Measurements from ENCODE around the gene GPR158.

Gene GPR158

DNA sequence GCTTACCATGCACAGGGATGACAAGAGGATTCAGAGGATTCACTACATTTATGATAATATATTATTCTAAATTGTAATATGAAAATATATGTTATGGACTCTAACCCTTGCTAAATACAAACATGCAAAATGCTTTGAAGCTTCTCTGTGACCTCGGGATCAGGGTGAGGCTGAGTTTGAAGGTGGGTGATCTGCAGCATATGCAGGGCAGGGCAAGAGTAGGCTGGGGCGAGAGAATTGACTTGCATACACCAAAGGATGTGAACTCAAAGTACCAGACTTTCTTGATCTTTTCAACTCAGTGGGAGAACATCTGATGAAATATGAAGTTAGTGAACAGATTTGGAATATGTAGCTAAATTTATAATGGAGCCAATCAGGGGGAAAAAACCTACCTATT is 57.0 kb downstream of the GPR158 start:
- DNase-seq: no peak
- CTCF ChIA-PET: no interaction called here
- no peaks in the 10 kb centered on the region for H3K4me1 Mint-ChIP-seq
- H3K9me3 Mint-ChIP-seq: peaks cover 2% of the 10 kb centered on the region
- no peaks in the 10 kb centered on the region for H3K36me3 Mint-ChIP-seq
- H3K27me3 Mint-ChIP-seq: no peaks in the 10 kb centered on the region
- H3K27ac Mint-ChIP-seq: no peak overlapping the region
- H3K4me3 Mint-ChIP-seq: no peak overlapping the region

DNA sequence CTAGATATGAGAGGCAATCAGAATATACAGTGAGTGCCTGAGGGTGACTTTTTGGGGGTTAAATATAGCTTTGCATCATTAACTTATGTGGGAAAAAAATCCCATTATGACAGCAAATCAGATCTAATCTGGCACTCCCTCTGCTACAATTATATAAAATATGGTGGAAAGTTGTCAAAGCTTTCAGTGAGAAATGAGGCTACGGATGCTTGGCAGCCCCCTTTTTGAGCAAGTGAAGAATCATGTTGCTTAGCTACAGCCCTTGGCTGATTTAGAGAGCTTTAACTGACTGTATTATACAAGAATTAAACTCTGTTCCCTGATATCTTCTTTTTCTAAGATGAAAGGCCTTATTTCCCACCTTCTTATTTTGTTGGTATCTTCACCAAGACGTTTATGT is 57.4 kb downstream of the GPR158 start:
- H3K9me3 Mint-ChIP-seq: peaks cover 2% of the 10 kb centered on the region
- CTCF ChIA-PET: no interaction called here
- no peak for DNase-seq
- H3K4me1 Mint-ChIP-seq: no peaks in the 10 kb centered on the region
- no peaks in the 10 kb centered on the region for H3K27me3 Mint-ChIP-seq
- H3K4me3 Mint-ChIP-seq: no peak overlapping the region
- H3K27ac Mint-ChIP-seq: no peak overlapping the region
- H3K36me3 Mint-ChIP-seq: no peaks in the 10 kb centered on the region

DNA sequence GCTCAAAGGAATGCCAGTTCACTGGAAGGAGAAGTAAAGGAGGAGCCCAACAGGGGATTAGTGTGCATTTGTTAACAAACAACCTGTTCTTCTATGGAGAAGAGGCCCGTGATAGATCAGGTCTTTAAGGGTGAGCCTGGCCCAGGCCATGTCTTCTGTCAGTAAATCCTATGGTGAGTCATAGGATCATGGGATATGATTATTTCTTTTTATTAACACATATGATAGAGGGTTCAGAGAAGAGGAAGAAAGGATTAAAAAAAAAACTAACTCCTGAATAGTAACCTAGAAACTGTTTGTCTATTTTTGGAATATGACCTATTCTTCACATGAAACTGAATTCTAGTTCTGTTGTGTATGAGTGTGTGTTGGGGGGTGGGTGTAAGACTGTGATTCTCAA is 70.4 kb downstream of the GPR158 start:
- CTCF ChIA-PET: no interaction called here
- Mint-ChIP-seq H3K4me1 (no peaks in the 10 kb centered on the region), H3K27me3 (peaks cover 4% of the 10 kb centered on the region), H3K36me3 (no peaks in the 10 kb centered on the region), H3K27ac (no peak overlapping the region), H3K9me3 (no peaks in the 10 kb centered on the region), H3K4me3 (no peak overlapping the region)
- DNase-seq: no peak

DNA sequence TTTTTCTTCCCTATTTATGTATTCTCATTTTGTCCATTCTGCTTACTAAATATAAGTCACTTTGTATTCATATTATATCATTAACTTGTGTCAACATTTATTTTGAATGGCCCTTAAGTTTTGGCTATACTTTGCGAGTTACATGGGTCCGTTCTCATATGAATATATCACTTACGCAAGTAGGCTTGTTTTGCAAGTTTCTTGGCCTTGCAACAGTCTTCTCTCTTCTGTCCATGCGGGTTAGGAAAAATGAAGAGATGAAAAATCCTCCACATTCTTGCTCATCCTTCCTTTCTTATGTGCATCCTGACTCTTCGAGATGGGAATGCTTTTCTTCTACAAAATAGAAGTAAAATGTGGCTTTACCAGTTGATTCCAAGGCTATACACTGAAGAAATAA is 82.8 kb downstream of the GPR158 start:
- H3K4me1 Mint-ChIP-seq: no peaks in the 10 kb centered on the region
- no peaks in the 10 kb centered on the region for H3K36me3 Mint-ChIP-seq
- H3K4me3 Mint-ChIP-seq: no peak overlapping the region
- CTCF ChIA-PET: no interaction called here
- H3K27me3 Mint-ChIP-seq: no peaks in the 10 kb centered on the region
- no peak for DNase-seq
- no peak overlapping the region for H3K27ac Mint-ChIP-seq
- no peaks in the 10 kb centered on the region for H3K9me3 Mint-ChIP-seq

DNA sequence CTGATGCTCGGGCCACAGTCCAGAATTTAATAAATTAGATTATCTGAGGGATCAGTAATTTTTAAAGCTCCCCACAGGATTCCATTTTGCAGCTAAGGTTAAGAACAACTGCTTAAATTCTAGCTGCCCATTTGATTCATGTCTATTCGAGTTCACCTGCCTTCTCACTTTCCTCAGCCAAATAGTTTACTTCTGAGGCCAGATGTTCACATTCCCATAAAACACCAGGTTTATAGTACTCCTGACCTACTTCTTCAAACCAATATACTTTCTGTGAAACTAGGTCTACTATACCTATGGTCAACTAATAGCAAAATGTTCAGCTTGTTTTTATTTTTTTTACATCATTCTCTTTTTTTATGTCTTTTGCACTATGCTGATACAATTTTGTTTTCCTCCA is 86.3 kb downstream of the GPR158 start:
- no peaks in the 10 kb centered on the region for H3K36me3 Mint-ChIP-seq
- no peaks in the 10 kb centered on the region for H3K27me3 Mint-ChIP-seq
- no peak overlapping the region for H3K4me3 Mint-ChIP-seq
- no peaks in the 10 kb centered on the region for H3K4me1 Mint-ChIP-seq
- no peak for DNase-seq
- H3K9me3 Mint-ChIP-seq: no peaks in the 10 kb centered on the region
- H3K27ac Mint-ChIP-seq: no peak overlapping the region
- CTCF ChIA-PET: no interaction called here

DNA sequence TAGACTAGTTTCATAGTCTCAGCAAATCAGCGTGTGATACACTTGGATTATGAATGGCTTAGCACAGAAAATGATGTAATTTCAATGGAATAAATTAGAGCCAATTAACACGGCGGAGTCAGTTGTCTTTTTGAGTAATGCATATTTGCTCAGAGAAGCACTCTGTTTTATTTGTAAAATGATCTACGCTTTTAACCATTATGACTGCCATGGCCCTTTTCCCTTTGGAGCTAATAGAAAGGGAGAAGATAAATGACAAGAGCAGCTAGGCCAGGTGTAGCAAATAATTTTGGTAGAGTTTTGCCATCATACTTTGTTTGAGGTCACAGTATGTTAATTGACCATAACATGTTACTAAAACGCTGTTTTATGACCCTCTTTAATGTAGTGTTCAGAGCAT is 86.8 kb downstream of the GPR158 start:
- Mint-ChIP-seq H3K4me3 (no peak overlapping the region), H3K27me3 (no peaks in the 10 kb centered on the region), H3K27ac (no peak overlapping the region), H3K36me3 (no peaks in the 10 kb centered on the region), H3K4me1 (no peaks in the 10 kb centered on the region), H3K9me3 (no peaks in the 10 kb centered on the region)
- DNase-seq: no peak
- CTCF ChIA-PET: no interaction called here

DNA sequence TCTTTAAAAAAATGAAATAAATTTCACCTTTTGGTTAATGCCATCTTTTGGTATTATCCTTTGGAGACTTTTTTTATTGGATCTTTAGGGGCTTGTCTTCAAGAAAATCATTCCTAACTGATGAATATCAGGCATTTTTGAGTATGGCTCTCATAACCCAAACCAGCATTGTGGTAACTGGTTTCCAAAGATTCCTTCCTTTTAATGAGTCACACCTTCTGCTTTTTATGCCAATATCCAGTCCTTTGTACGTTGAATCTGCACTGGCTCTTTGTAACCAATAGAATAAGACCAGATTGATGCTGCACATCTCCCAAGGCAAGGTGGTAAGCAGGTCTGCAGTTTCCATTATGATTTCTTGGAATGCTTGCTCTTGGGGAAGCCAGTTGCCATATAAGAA is 89.1 kb downstream of the GPR158 start:
- CTCF ChIA-PET: no interaction called here
- Mint-ChIP-seq H3K4me1 (no peaks in the 10 kb centered on the region), H3K27ac (no peak overlapping the region), H3K36me3 (no peaks in the 10 kb centered on the region), H3K4me3 (no peak overlapping the region), H3K27me3 (no peaks in the 10 kb centered on the region), H3K9me3 (no peaks in the 10 kb centered on the region)
- no peak for DNase-seq

DNA sequence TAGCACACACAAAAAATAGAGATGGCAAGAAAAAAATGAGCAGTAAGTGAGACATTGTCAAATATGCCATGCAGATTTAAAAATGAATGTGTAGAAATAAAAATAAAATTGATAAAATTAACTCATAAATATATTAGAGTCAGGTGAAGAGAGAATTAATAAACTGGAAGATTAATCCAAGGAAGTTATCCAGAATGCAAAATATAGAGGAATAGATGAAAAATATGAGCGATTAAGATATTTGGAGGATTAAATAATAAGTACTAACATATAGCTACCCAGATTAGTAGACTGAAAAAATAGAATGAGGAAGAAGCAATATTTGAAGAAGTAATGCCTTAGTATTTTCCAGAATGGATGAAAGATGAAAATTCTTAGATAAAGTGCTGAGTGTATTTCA is 103.4 kb downstream of the GPR158 start:
- DNase-seq: no peak
- H3K27ac Mint-ChIP-seq: no peak overlapping the region
- peaks cover 15% of the 10 kb centered on the region for H3K9me3 Mint-ChIP-seq
- H3K27me3 Mint-ChIP-seq: no peaks in the 10 kb centered on the region
- H3K36me3 Mint-ChIP-seq: no peaks in the 10 kb centered on the region
- CTCF ChIA-PET: no interaction called here
- H3K4me3 Mint-ChIP-seq: no peak overlapping the region
- H3K4me1 Mint-ChIP-seq: no peaks in the 10 kb centered on the region

DNA sequence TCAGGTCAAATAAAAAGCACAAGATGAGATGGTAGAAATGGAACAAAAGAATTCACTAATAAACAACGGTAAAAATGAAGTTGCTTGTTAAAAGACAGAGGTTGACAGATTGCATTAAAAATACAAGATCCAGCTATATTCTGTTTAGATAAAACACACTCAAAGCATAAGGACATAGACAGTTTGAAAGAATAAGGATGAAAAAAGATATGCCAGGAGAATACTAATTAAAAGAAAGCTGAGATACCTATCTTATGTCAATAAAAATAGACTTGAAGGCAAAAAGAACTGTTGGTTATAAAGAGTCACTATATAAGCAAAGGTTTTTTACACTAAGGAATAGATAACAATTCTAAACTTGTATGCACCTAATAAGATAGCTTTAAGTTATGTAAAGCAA is 105.3 kb downstream of the GPR158 start:
- Mint-ChIP-seq H3K4me1 (no peaks in the 10 kb centered on the region), H3K4me3 (no peak overlapping the region), H3K27ac (no peak overlapping the region), H3K36me3 (no peaks in the 10 kb centered on the region), H3K9me3 (peaks cover 17% of the 10 kb centered on the region), H3K27me3 (no peaks in the 10 kb centered on the region)
- no peak for DNase-seq
- CTCF ChIA-PET: no interaction called here

DNA sequence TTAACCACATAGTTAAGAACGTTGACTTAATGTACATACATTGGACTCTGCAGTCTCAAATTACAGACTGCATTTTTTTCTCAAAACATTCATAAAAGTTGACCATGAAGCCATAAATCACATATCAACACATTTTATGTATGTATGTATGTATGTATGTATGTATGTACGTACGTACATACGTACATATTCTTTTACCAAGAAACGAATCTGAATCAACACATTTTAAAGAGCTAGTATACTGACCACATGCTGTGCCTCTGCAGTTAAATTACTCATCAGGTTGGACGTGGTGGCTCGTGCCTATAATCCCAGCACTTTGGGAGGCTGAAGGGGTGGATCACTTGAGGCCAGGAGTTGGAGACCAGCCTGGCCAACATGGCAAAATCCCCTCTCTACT is 105.8 kb downstream of the GPR158 start:
- H3K36me3 Mint-ChIP-seq: no peaks in the 10 kb centered on the region
- no peaks in the 10 kb centered on the region for H3K27me3 Mint-ChIP-seq
- peaks cover 20% of the 10 kb centered on the region for H3K9me3 Mint-ChIP-seq
- CTCF ChIA-PET: no interaction called here
- no peak for DNase-seq
- H3K27ac Mint-ChIP-seq: no peak overlapping the region
- no peak overlapping the region for H3K4me3 Mint-ChIP-seq
- no peaks in the 10 kb centered on the region for H3K4me1 Mint-ChIP-seq

DNA sequence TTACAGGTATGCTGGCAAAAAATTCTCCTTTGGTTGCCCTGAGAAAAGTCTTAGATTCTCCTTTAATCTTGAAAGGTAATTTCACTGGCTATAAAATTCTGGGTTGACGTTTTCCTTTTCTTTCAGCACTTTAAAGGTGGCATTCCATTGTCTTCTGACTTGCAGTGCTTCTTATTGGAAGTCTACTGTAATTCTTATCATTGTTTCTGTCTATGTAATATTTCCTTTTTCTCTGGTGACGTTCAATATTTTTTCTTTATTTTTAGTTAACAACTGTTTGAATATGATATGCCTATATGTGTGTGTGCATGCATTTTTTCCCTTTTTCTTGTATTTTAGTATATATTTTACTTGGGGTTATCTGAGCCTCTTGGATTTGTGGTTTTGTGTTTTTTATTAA is 111.0 kb downstream of the GPR158 start:
- Mint-ChIP-seq H3K36me3 (no peaks in the 10 kb centered on the region), H3K27ac (no peak overlapping the region), H3K4me1 (no peaks in the 10 kb centered on the region), H3K4me3 (no peak overlapping the region), H3K9me3 (peaks cover 18% of the 10 kb centered on the region), H3K27me3 (no peaks in the 10 kb centered on the region)
- CTCF ChIA-PET: no interaction called here
- DNase-seq: no peak

DNA sequence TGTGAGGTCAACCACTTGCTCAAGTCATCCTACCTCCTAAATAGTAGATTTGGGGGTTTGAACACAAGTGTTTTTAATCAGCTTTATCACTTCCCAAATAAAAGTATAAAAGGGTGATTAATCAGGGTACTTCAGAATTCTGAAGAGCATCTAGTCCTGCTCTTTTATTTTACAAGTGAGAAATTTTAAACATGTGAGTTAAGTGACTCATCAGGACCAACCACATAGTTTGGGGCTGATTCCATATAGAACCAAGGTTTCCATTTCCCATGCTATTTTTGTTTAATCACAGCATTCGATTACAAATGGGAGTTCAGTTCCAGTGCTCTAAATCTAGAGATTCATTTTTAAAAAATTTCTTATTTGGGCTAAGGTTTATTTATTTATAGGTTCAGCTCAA is 113.4 kb downstream of the GPR158 start:
- Mint-ChIP-seq H3K4me3 (no peak overlapping the region), H3K27me3 (no peaks in the 10 kb centered on the region), H3K9me3 (peaks cover 18% of the 10 kb centered on the region), H3K4me1 (no peaks in the 10 kb centered on the region), H3K27ac (no peak overlapping the region), H3K36me3 (no peaks in the 10 kb centered on the region)
- DNase-seq: no peak
- CTCF ChIA-PET: no interaction called here

DNA sequence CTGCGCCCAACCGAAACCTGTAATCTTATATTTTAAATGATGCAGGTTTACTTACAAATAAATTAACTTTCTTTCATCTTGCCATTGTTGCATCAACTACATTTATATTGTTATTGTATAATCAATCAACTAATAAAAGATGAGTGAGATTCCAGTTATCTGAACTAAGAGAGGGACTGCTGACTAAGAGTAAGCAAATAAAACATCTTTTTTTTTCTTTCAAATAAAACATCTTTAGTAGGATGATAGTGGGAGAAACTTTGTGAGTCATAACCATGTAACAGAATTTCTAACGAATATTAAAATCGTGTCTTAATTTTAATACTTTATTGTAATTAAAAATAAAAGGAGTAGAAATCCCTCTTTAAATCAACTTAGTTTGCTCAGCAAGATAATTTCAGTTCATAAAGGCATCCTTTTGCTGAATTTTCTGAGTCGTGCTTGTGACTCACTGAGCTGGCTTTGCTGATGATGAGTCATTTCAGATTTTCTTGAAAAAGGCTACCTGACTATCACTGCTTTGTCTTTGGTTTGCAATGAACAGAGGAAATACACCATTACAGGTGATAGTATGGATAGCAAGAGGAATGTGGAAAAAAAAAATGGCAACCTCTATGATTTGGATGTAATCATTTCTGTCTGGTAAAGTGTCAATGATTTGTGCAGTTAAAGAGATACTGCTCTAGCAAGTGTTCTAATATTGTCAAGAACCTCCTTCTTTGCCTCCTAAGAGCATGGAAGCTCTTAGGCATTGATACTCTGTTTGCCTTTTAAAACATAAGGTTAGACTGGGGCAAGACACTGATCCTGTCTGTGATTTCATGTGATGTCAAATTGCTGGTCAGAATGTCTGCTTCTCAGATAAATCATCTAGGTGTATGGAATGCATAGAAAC is 119.5 kb downstream of the GPR158 start:
- Mint-ChIP-seq H3K9me3 (peaks cover 2% of the 10 kb centered on the region), H3K4me3 (no peak overlapping the region), H3K36me3 (no peaks in the 10 kb centered on the region), H3K27me3 (no peaks in the 10 kb centered on the region), H3K4me1 (no peaks in the 10 kb centered on the region), H3K27ac (no peak overlapping the region)
- DNase-seq: no peak
- CTCF ChIA-PET: no interaction called here

DNA sequence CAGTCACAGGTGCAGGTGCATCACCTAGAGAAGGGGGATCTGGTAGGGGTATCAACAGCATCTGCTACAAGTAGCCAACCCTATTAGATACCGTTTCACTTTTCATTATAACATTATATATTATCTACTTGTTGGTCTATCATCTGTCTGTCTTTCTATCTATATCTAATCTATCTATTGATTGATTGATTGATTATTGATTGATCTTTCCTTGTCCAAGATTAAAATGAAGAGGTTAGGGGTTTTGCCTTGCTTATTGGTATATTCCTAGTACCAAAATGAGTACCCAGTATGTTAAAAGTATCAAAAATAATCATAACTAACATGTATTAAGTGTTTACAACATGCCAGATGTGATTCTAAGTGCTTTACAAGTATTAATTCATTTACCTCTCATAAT is 121.5 kb downstream of the GPR158 start:
- Mint-ChIP-seq H3K36me3 (no peaks in the 10 kb centered on the region), H3K4me3 (no peak overlapping the region), H3K4me1 (no peaks in the 10 kb centered on the region), H3K9me3 (peaks cover 2% of the 10 kb centered on the region), H3K27ac (no peak overlapping the region), H3K27me3 (no peaks in the 10 kb centered on the region)
- CTCF ChIA-PET: no interaction called here
- DNase-seq: no peak

DNA sequence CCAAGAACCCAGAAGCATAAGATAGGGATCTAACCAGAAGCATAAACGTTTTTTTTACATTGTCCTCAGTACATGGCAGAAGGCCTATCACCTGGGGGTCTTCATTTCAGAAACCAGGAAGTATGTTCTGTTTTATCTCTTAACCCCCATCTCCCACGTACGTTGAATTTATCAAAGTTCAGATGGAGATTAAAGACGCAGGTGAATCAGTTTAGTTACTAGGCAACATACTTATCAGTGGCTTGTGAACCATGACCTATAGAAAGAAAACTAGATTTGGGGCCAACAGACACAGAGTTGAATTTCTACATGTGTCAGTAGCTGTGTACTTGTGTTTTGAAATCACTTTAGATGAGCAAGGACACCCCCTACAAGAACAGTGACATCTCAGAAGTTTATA is 122.7 kb downstream of the GPR158 start:
- H3K36me3 Mint-ChIP-seq: no peaks in the 10 kb centered on the region
- DNase-seq: no peak
- CTCF ChIA-PET: no interaction called here

DNA sequence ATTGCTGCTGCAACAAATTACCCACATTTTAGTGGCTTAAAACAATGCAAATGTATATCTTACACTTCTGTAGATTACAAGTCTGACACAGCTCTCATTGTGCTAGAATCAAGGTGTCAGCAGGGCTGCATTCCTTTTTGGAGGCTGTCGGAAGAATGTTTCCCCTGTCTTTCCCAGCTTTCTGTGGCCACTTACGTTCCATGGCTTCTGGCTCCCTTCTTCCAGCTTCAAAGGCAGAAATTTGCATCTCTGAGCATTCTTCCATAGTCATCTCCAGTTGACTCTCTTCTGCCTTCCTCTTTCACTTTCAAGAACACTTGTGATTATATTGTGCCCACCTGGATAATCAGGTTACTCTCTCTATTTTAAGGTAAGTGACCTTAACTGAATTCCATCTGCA is 125.3 kb downstream of the GPR158 start:
- no peak overlapping the region for H3K4me3 Mint-ChIP-seq
- H3K9me3 Mint-ChIP-seq: peaks cover under 1% of the 10 kb centered on the region
- CTCF ChIA-PET: no interaction called here
- H3K36me3 Mint-ChIP-seq: no peaks in the 10 kb centered on the region
- no peak overlapping the region for H3K27ac Mint-ChIP-seq
- H3K4me1 Mint-ChIP-seq: no peaks in the 10 kb centered on the region
- no peaks in the 10 kb centered on the region for H3K27me3 Mint-ChIP-seq
- no peak for DNase-seq

More for the DNA sequence above, 122.7 kb downstream of the GPR158 start:
- H3K9me3 Mint-ChIP-seq: peaks cover 2% of the 10 kb centered on the region
- no peaks in the 10 kb centered on the region for H3K27me3 Mint-ChIP-seq
- H3K27ac Mint-ChIP-seq: no peak overlapping the region
- no peak overlapping the region for H3K4me3 Mint-ChIP-seq
- no peaks in the 10 kb centered on the region for H3K4me1 Mint-ChIP-seq
